T-helper 2 cell (primary cell): Measurements from ENCODE around the gene NLGN4Y.

Source experiments
- DNase-seq, 5 experiments: peaks; one replicate each; pipeline versions ENCODE4 v3.0.0 to v3.0.0-alpha.2; 2012 to 2022
- total RNA-seq, 2 donors: gene quantifications; one replicate each; lab custom pipeline; 2026; lab: John Stamatoyannopoulos, UW

Gene NLGN4Y
- total RNA-seq, result 0 to 3.2 reads per million in 2 donors

DNA sequence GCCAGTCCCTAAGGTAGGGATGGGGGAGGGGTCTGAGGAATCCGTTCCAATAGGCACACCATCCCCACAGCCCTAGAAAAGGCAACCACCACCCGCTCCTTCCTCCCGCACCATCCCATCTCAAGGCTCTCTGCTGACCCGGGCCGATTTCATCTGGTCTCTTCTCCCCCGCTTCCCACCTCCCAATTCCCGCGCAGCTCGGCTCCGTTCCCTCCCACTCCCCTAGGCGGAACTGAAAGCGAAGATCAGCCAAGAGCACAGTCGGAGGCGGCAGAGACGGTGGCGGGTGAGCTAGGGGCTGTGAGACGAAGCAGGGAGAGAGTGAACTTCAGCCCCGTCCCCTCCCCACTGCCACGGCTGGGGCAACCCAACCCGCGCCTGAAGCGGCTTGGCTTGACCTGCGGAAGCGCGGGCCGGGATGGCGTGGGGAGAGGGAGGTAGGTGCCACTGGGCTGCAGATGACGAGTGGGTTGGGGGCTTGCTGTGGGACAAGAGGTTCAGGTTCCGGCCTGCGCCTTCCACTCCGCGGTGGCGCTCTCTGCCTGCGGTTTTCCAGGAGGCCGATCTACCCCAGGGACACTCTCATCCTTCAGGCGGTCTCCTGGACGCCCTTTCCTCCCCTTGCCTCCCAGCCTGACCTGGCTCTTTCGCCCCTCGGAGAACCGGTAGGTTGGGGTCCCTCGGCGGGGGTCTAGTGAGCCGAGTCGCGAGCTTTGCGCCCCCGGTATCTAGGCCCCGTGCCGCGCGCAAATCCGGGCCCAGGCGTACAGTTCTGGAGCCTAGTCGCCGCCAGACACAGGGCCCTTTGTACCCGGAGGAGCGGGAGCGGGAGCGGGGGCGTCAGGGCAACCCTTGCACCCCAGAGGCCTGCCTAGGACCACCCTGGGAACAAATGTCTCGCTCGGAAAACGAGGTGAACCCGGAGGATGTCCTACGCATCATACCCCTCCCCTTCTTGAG is at the start of gene NLGN4Y:
NLGN4Y (plus strand) TSS at position 258 of the 960 bp plus-strand sequence. CDS start 97,591 bp downstream, outside the sequence.
- peak in 2 of 5 experiments; percentile 2 to 51 for DNase-seq

DNA sequence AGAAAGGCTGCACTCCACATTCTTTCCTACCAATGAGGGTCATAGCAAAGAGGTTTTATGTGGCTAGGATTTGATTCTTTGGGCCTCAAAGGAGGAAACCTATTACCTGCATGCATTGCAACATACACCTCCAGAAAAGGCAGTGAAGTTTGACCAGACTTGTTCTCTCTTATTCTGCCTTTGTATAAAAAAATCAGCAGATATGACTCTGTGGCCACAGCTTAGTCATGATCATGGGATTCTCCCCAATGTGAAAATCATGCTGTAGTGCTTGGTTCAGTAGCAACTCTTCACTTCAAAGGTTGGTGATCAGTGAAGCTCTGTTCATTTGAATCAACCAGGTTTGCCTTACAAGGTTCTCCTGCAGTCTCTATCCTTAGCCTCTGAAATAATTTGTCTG is 38.4 kb upstream of the NLGN4Y start:
- DNase-seq, result no peak

DNA sequence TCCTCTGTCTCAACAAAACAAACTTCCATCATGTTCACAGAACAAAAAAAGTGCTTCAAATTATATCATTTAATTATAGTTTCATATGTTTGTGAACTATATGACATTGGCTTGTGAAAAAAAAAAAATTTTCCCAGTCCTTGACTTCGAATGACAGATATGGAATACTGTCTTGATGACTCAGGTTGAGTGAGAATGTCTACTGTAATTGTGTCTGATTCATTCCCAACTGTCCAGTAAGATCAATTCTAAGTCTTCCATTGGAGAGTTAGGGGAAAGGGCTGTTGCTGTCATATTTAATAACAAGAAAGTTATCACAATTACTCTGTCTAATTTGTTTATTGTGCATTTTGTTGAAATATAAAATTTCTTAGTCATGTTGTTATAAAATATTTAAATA is 34.1 kb upstream of the NLGN4Y start:
- no peak for DNase-seq

DNA sequence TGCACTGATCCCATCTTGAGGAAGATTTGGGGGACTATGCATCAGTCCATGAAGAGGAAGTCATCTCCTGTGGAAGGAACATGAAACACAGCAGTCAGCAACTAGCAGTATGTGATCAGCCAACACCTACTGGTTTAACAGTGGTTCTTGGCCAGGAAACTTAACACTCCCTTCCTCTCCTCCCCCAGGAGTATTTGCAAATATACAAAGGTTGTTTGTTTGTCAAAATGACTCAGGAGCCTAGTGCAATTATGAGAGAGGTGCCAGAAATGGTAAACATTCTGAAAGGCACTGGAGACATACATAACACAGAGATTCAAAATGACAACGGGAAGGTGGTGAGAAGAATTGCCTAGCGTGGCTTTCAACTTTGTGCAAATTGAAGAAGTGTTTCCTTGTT is 26.3 kb upstream of the NLGN4Y start:
- no peak for DNase-seq

DNA sequence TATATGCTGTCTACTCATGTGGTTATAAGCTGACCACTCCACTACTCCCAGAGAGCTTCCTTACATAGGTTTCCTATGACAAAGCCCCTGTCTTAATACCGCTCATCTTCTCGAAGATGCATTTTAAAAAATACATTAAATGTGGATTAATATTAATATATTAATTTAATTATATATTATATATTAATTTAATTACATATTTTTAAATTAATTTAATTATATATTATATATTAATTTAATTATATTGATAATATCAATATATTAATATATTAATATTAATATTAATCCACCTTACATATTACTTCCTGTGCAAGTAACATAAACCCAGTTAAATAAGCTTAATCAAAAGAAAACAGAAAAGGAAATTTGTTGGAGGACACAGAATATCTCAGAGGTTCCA is 19.7 kb upstream of the NLGN4Y start:
- no peak for DNase-seq

DNA sequence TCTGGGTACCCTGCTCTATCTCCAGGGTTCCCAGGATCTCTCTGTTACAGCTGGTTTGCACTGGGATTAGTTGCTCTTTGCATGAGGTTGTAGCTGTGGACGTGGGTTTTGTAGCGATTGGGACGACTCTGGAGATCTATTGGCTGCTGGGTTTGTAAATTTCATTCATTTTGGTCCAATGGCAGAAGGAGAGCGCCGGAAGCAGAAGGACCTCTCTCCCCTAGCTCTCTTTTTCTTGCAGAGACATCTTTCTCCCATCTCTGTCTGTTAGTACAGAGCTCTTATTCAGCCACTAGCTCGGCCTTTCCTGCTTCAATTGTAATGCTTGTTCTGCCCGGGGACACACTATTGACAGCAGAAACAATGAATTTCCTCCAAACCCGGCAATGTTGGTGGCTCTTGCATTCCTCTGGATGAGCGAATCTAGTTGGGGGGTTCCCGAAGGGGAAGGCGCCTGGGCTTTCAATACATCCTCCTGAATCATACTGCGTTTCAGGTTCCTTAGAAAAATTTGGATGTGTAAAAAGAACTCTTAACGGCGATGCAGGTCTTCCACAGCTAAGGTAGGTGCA is 1.9 kb upstream of the NLGN4Y start:
- DNase-seq, result peak in 1 of 5 experiments; percentile 6

DNA sequence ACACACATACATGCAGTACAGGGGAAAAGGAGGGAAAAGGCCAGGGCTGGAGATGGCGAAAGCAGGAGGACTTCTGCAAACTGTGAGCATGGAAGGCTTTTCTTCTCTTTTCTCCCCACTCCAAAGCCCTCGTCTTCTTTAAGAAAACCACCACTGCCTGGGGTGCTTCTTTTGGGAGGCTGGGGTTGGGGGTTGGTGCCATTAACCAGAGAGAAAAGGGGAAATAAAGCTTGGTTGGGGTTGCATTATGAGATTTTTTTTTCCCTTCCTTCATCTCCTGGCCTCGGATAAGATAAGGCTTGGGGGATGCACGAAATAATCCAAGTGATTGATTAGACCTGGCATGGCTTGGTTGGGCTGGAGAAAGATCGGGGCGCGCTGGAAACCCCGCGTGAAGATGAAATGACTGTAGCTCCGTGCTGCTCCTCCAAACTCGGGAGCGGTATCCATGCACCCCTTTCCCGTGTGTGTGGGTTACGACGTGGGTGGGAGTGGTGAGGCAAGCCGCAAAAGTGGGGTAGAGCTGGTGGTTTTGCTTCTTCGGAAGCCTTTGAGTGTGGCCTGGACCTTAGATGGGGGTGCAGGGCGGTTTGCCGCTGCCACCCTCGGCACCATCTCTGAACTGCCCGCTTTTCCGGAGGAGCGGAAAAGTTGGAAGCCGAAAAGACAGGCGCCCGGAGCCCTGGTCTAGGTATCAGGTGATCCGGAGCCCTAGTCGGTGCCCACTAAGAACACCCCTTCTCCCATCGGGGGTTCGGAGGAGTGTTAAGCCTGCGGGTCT is 648 bp upstream of the NLGN4Y start:
- DNase-seq, result peak in 1 of 5 experiments; percentile 41

DNA sequence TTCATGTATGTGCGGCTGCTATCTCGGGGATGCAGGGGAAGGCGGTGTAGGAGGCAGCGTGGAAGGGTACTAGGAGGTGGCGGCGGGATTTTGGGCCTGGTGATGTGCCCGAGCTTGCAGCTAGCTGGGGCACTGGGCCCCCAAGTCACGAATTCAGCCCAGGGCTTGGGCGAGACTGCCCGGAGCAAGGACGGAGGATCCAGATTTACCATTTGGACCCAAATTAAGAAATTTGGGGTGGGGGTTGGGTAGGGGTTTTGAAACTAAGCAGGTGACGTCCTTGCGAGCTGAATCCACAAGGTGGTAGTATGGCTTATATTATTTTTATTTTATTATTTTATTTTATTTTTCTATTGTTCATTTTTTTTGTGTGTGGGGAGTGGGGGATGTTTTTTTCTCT is 986 bp downstream of the NLGN4Y start:
- peak in 1 of 5 experiments; percentile 49 for DNase-seq

DNA sequence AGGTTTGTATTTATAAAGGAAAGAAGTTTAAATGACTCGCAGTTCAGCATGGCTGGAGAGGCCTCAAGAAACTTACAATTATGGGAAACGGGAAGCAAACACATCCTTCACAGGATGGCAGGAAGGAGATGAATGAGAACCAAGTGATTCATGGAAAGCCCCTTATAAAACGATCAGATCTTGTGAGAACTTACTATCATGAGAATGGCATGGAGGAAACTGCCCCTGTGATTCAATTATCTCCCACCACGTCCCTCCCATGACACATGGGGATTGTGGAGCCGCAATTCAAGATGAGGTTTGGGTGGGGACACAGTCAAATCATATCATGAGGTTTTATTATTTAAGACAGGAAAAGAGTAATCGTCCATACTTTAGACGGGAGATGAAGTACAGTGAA is 4.0 kb downstream of the NLGN4Y start:
- DNase-seq, result no peak

DNA sequence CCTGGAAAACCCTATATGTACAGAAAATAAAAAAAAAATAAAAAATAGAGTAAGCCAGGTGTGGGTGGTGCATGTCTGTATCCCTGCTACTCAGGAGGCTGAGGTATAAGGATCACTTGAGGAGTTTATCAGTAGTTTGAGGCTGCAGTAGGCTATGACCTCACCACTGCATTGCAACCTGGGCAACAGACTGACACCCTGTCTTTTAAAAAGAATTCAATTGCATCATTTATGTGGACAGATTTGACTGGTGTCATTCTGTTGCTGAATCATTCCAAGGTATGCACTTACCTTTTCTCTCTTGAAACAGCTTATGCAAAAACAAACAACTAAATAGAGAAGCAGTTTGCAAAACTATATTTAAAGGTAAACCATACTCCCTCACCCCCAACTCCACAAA is 12.4 kb downstream of the NLGN4Y start:
- DNase-seq, result no peak

DNA sequence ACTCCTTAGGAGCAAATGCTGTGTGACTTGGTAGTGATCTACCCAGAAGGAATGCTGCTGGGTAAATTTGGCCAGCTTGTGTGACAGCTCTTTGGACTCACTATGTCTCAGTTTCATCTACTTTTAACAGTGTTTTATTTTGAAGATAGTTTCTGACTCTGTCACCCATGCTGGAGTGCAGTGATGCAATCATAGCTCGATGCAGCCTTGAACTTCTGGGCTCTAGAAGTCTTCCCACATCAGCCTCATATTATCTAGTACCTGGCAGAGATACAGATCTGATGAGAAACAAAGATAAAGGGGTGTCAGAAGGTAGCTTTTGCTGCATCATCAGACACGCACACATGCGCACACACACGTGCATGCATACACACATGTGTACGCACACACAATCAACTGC is 19.2 kb downstream of the NLGN4Y start:
- no peak for DNase-seq

DNA sequence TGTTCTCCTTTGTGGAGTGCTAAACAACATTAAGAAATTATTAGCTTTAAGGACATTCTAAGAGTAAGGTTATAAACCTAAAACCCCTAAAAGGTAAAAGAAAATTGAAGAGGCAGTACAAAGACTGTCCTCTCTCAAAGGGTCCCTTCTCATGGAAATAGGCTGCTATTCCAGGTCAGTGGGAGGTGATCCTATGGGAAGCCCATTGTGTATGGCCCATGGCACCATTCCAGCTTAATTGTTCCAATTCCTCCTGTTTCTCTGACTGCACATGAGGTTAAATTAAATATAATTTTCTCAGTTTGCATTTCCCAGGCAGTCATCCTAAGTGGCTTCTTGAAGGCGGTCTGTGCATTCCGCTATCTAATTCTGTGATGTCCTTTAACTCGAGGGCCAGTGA is 57.0 kb downstream of the NLGN4Y start:
- DNase-seq, result no peak

DNA sequence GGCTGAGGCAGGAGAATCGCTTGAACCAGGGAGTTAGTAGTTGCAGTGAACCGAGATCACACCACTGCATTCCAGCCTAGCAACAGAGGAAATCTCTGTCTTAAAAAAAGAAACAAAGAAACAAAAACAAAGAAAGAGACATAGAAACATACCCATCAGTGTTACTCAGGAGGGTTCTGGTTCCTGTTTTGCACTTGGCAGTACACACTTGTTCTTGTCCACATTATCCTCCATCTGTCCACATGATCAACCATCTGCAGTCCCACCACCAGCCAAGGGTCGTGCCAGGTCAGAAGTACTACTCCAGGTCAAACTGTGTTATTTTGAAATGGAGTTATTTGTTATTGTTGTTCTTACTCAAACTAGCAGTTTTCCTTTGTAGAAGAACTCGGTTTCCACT is 62.4 kb downstream of the NLGN4Y start:
- DNase-seq, result no peak

DNA sequence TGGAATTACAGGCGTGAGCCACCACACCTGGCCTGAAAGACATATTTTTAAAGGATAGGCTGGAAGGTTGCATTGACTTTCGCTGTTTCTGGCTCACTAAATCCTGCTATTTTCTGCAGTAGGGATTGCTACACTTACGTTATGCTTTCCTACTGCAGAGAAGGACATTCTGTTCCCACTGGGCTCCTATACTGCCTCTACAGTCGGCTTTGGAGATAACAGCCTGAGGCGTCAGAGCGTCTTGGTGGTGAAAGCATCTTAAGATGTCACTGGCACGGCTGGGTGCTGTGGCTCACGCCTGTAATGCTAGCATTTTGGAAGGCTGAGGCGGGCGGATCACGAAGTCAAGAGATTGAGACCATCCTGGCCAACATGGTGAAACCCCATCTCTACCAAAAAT is 77.0 kb downstream of the NLGN4Y start:
- DNase-seq, result no peak

DNA sequence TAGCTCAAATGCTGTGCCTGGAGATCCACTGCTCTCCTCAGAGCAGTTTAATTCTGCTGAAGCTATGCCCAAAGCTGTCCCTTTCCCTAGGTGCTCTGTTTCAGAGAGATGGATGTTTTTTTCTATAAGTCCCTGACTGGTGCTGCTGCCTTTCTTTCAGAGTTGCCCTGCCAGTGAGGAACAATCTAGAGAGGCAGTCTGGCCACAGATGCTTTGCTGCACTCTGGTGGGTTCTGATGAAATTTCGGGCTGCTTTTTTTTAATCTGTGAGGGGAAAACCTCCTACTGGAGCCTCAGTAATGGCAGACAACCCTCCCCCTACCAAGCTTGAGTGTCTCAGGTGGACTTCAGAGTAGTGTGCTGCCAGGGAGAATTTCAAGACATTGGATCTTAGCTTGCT is 93.3 kb downstream of the NLGN4Y start:
- peak in 1 of 5 experiments; percentile 3 for DNase-seq

DNA sequence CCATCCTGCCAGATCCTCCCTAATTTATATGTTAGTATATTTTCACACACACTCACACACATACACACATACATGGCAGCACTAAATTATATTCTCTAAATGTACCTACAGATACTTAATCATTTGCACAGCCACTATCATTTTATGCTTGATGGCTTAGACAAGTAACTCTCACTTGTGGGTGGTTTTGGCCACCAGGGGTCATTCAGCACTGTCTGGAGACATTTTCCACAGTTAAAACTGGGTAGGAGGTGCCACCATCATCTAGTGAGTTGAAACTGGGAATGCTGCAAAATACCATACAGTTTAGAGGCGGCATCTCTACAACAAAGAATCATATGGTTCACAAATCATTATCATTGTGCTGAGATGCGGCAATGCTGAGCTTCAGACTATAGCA is 94.2 kb downstream of the NLGN4Y start:
- DNase-seq, result no peak

DNA sequence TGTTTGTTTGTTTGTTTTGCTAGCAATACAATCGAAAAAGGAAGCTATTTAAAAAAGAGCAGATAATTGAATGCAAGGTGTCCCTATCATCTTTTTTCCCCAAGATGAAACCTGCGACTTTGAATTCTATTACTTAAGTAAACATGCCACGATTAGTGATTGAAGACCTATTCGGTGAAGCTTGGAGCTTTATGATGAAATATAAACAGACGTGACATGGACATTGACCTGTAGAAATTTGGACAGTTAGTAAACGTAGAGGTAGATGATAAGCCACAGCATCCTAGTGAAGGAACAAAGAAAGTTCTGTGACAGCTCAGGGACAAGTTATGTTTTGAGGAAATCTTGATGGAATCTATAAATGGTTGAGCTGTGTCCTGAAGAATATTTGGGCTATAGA is 103.9 kb downstream of the NLGN4Y start:
- no peak for DNase-seq

DNA sequence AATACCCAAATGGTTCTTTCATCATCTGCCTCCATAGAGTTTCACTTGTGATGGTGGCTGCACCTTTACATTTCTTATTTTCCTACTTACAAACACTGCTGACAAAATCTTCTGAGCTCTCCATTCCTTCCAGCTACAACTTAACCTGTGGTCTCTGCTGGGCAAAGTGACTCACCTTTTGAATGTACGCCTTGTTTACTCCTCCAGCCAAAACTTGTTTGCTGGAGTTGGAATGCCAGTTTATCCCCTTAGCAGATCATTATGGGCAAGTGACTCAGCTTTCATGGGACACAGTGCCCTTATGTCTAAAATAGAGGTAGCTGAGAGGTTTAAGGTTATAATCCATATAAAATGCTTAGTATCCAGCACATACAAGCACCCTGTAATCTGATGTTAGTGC is 107.3 kb downstream of the NLGN4Y start:
- no peak for DNase-seq

DNA sequence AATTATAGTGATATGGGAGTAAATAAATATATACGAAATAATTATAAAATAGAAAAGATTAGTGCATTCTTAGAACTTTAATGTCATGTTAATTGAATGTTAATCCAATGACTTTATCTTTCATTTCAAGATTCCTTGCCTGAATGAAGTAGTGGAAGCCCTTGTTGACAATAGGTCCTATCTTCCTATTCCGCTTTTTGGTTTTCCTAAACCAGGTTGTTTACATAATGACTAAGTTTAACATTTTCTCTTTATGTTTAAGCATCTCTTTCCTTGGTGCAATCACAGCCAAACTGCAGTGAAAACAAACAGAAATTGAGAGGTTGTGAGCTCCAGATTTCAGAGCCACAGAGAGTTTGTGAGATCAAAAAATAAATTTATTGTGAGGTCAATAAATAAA is 109.4 kb downstream of the NLGN4Y start:
- DNase-seq, result no peak

DNA sequence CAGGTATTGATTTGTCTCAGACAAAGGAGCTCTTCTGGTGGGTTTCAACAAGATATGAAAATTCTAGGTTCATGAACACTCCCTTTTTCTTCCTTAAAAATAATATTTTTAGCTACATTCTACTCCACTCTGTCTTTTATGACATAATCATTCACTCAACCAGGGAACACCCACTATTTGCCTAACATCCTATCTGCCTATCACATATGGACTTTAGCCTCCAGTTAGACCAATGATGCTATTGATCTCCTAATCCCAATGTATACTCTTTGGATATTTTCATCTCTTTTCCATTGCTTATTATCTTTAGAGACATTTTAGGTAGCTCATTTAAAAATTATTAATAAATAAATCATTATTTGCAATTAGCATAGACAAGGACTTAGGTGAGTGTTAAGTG is 110.6 kb downstream of the NLGN4Y start:
- no peak for DNase-seq

DNA sequence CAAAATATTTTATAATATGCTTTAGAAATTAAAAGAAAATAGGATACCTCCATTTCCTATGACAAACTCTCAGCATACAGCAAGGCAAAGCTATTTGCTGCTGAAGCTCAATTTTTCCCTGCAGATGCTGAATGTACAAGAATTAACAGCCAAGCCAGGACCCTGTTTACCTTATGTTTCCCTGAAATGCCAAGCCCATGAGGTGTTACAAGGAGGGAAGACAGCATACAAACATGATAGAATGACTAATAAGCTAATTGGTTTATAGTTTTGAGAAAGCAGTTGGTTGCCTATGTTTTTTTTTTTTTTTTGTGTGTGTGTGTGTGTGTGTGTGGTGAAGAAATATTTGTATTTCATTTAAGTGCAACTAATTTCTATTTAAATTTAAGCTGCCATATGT is 113.2 kb downstream of the NLGN4Y start:
- DNase-seq, result no peak

DNA sequence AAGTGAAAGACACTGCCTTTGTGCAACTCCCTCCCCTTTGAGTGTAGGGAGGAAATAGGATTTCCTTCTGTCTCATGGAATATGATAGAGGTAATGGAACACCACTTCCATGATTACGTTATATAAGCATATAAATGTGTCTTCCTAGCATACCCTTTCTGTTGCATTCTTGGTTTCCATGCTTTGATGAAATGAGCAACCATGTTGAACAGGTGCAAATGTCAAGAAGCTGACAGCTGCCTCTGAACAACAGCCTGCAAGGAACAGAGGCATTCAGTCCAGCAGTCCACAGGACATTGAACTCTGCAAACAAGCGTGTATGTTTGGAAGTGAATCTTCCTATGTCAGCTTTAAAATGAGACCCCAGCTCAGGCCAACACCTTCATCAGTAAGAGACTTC is 117.5 kb downstream of the NLGN4Y start:
- no peak for DNase-seq
